ENCODE results near the gene TAC3.

GRCh38 chr12:56989861-56990610, 26.3 kb downstream of the TAC3 start:
- TF ChIP-seq EP300 (IDR thresholded peaks at IDR 0.05; ENCODE audit: borderline replicate concordance) (no peak), CEBPB (IDR thresholded peaks at IDR 0.05) (no peak), CREB1 (IDR thresholded peaks at IDR 0.05; ENCODE audit: low read depth) (no peak), TEAD4 (IDR thresholded peaks at IDR 0.05) (no peak), EGR1 (IDR thresholded peaks at IDR 0.05) (no peak), YY1 (IDR thresholded peaks at IDR 0.05; ENCODE audit: low read depth) (no peak), REST (IDR thresholded peaks at IDR 0.05; ENCODE audit: low read depth) (no peak), MAX (IDR thresholded peaks at IDR 0.05) (no peak), TAF1 (IDR thresholded peaks at IDR 0.05; ENCODE audit: low read depth) (no peak)

All from Ishikawa (cell line).